ENCODE data around the gene FBLN5. TPM values are rescaled to one million over a fixed set of nuclear protein-coding genes. Genes with fewer than 3 reads are reported as not detected.

The FBLN5 gene
- total RNA-seq, 1 experiment from 2014 or later, result 1.0 TPM

DNA sequence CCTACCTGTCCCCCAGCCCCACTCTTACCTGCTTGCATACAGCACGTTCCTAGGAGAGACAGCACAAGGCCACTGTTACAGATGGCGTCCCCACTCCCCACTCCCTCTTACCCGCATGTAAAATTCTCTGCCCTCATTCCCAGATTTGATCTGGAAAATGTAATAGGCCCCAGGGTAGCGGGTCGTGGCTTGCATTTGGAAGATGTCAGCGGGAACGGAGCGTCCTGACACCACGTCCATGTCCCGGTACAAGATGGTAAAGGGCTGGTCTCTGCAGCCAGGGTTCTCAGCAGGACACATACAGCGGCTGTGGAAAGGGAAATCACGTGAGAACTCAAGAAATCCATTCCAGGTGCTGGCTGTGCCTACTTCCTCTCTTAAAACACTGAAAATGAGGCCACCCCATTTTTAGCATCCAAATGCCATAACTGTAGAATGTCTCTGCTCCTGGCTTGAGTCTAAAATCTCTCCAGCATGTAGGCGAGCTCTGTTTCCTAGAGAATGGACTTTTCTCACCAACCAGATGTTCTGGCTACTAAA lies 70.0 kb downstream of the FBLN5 start:
- no peak overlapping the region for H3K27ac ChIP-seq (ENCODE audit: insufficient read length, low read depth, low read length)
- H3K14ac ChIP-seq (ENCODE audit: insufficient read depth, low read length), result no peak overlapping the region
- H3T11ph ChIP-seq (ENCODE audit: low read length), result no peak overlapping the region
- no peak overlapping the region for H4K8ac ChIP-seq (replicated peaks; ENCODE audit: insufficient read length, low read depth, low read length)
- H2BK20ac ChIP-seq (ENCODE audit: low read depth, low read length, poor library complexity, severe bottlenecking), result no peak overlapping the region
- H3K79me1 ChIP-seq (ENCODE audit: insufficient read depth, low read depth, low read length, poor library complexity, severe bottlenecking), result no peaks in the 10 kb centered on the region
- no peaks in the 10 kb centered on the region for H4K20me1 ChIP-seq (ENCODE audit: control insufficient read depth, insufficient read depth, insufficient read length)
- no peak overlapping the region for H2BK15ac ChIP-seq (ENCODE audit: low read depth, low read length)
- no peak overlapping the region for H3K4ac ChIP-seq (ENCODE audit: low read depth, low read length)
- no peaks in the 10 kb centered on the region for H3K27me3 ChIP-seq (ENCODE audit: insufficient read depth, low read length)
- no peak overlapping the region for H2AK5ac ChIP-seq (ENCODE audit: insufficient read length, low read length)
- no peak overlapping the region for H2AFZ ChIP-seq (ENCODE audit: low read length)
- no peak overlapping the region for H3K56ac ChIP-seq (ENCODE audit: insufficient read length, low read depth, low read length)
- Mint-ChIP-seq H3K36me3 (ENCODE audit: insufficient read depth in 1 of 3, low read depth in 3 of 3) (no peaks in the 10 kb centered on the region), H3K27me3 (ENCODE audit: low read depth) (no peaks in the 10 kb centered on the region), H3K27ac (no peak overlapping the region), H3K4me1 (peaks cover 5 to 6% of the 10 kb centered on the region in 2 experiments), H3K9me3 (no peaks in the 10 kb centered on the region), H3K4me3 (no peak overlapping the region)
- no peaks in the 10 kb centered on the region for H3K23me2 ChIP-seq (ENCODE audit: insufficient read length, low read depth, low read length, poor library complexity, severe bottlenecking)
- no peak overlapping the region for H4K5ac ChIP-seq (ENCODE audit: insufficient read length, low read depth, low read length)
- no peak overlapping the region for H2BK120ac ChIP-seq (ENCODE audit: low read depth, low read length, poor library complexity, severe bottlenecking)
- no peak overlapping the region for H2BK12ac ChIP-seq (ENCODE audit: insufficient read length, low read depth, low read length)
- no peaks in the 10 kb centered on the region for H3K79me2 ChIP-seq (ENCODE audit: insufficient read depth, low read length)
- no peak overlapping the region for H3K9ac ChIP-seq (ENCODE audit: extremely low read depth, insufficient read length, low read length)
- H3K23ac ChIP-seq (ENCODE audit: insufficient read length, low read depth, low read length), result no peak overlapping the region
- no peak overlapping the region for H2BK5ac ChIP-seq (ENCODE audit: insufficient read length, low read length)
- no peak for DNase-seq
- no peak overlapping the region for H3K4me2 ChIP-seq (ENCODE audit: insufficient read depth, insufficient read length, low read length)
- H4K91ac ChIP-seq (ENCODE audit: insufficient read length, low read depth, low read length), result no peak overlapping the region
- WGBS (ENCODE audit: extremely low coverage, insufficient read length, low lambda C conversion rate), result no CpG with 5 or more reads among the region's 13 CpGs
- no peak overlapping the region for H3K18ac ChIP-seq (ENCODE audit: insufficient read length, low read depth, low read length)
- no peaks in the 10 kb centered on the region for H3K9me3 ChIP-seq (ENCODE audit: control insufficient read depth, low read depth, low read length)
- TF ChIP-seq, protein P1, sequence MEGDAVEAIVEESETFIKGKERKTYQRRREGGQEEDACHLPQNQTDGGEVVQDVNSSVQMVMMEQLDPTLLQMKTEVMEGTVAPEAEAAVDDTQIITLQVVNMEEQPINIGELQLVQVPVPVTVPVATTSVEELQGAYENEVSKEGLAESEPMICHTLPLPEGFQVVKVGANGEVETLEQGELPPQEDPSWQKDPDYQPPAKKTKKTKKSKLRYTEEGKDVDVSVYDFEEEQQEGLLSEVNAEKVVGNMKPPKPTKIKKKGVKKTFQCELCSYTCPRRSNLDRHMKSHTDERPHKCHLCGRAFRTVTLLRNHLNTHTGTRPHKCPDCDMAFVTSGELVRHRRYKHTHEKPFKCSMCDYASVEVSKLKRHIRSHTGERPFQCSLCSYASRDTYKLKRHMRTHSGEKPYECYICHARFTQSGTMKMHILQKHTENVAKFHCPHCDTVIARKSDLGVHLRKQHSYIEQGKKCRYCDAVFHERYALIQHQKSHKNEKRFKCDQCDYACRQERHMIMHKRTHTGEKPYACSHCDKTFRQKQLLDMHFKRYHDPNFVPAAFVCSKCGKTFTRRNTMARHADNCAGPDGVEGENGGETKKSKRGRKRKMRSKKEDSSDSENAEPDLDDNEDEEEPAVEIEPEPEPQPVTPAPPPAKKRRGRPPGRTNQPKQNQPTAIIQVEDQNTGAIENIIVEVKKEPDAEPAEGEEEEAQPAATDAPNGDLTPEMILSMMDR (conservative IDR thresholded peaks at IDR 0.05), result no peak
- H3K4me1 ChIP-seq (ENCODE audit: insufficient read depth, low read length), result no peaks in the 10 kb centered on the region

All from H9 (cell line).